ENCODE measurements around the gene TMEM255A. TPM values are rescaled to one million over a fixed set of nuclear protein-coding genes. Genes with fewer than 3 reads are reported as not detected.
A peak's percentile ranks its signal among the peaks of the same experiment; 100 is the strongest.

The TMEM255A gene
- total RNA-seq, 4 donors from 2014 or later = 0.13 to 4.0 (median 1.7) TPM

- H3K36me3 ChIP-seq = no peaks in the 10 kb centered on the region
- H3K4me1 ChIP-seq = peaks cover 0 to 27% (median 8%) of the 10 kb centered on the region in 3 donors
- no peak for DNase-seq
- H3K4me3 ChIP-seq = peak overlapping the region in 2 of 4 donors; percentile 46 to 65
- intact Hi-C loops (cut with DNase I) = no loop called here
- 56% methylated on average over 9 of the region's 12 CpGs; no CpG with 5 or more reads in 1 of the 2 donors for WGBS, 2 donors
- no peaks in the 10 kb centered on the region for H3K9me3 ChIP-seq
- peaks cover 0 to 30% (median 1%) of the 10 kb centered on the region in 4 donors for H3K27me3 ChIP-seq
- TF ChIP-seq CTCF (IDR thresholded peaks at IDR 0.05) (no peak), POLR2A (IDR thresholded peaks at IDR 0.05) (no peak)
- H3K27ac ChIP-seq = no peak overlapping the region
These were observed 2.7 kb downstream of the TMEM255A start for GRCh38 chrX:120308558-120308957.

- TF ChIP-seq CTCF (IDR thresholded peaks at IDR 0.05) = no peak
- TF ChIP-seq POLR2A (IDR thresholded peaks at IDR 0.05) = no peak
- peaks cover 0 to 30% (median 1%) of the 10 kb centered on the region in 4 donors for H3K27me3 ChIP-seq
- H3K4me3 ChIP-seq = no peak overlapping the region
- DNase-seq = no peak
- intact Hi-C loops (cut with DNase I) = no loop called here
- H3K9me3 ChIP-seq = no peaks in the 10 kb centered on the region
- WGBS, 2 donors = 59 to 72% methylated on average over 2 of the region's 2 CpGs
- no peak overlapping the region for H3K27ac ChIP-seq
- no peaks in the 10 kb centered on the region for H3K36me3 ChIP-seq
- H3K4me1 ChIP-seq = peaks cover 0 to 27% (median 8%) of the 10 kb centered on the region in 3 donors
These were observed 4.6 kb downstream of the TMEM255A start for GRCh38 chrX:120306630-120307029.

GRCh38 chrX:120305531-120306141, 5.6 kb downstream of the TMEM255A start:
- intact Hi-C loops (cut with DNase I) = no loop called here
- no peak for TF ChIP-seq CTCF (IDR thresholded peaks at IDR 0.05)
- no peak for TF ChIP-seq POLR2A (IDR thresholded peaks at IDR 0.05)
- Histone ChIP-seq H3K27me3 (peaks cover 0 to 23% (median 1%) of the 10 kb centered on the region in 4 donors), H3K36me3 (no peaks in the 10 kb centered on the region), H3K27ac (no peak overlapping the region), H3K4me1 (peaks cover 0 to 19% (median 4%) of the 10 kb centered on the region in 3 donors), H3K4me3 (no peak overlapping the region), H3K9me3 (no peaks in the 10 kb centered on the region)
- 50 to 86% methylated on average over 6 to 11 of the region's 11 CpGs for WGBS, 2 donors
- DNase-seq = no peak

GRCh38 chrX:120304256-120304655, 7.0 kb downstream of the TMEM255A start:
- WGBS, 2 donors = 71 to 76% methylated on average over 6 to 8 of the region's 8 CpGs
- TF ChIP-seq POLR2A (IDR thresholded peaks at IDR 0.05) (no peak), CTCF (IDR thresholded peaks at IDR 0.05) (no peak)
- H3K4me1 ChIP-seq = peaks cover 0 to 7% (median 4%) of the 10 kb centered on the region in 3 donors
- no peaks in the 10 kb centered on the region for H3K9me3 ChIP-seq
- H3K27me3 ChIP-seq = peaks cover 0 to 15% (median 1%) of the 10 kb centered on the region in 4 donors
- intact Hi-C loops (cut with DNase I) = no loop called here
- H3K27ac ChIP-seq = no peak overlapping the region
- H3K4me3 ChIP-seq = no peak overlapping the region
- no peak for DNase-seq
- H3K36me3 ChIP-seq = no peaks in the 10 kb centered on the region

- 41% methylated on average over 4 of the region's 4 CpGs; no CpG with 5 or more reads in 1 of the 2 donors for WGBS, 2 donors
- Histone ChIP-seq H3K36me3 (no peaks in the 10 kb centered on the region), H3K27ac (no peak overlapping the region), H3K4me3 (no peak overlapping the region), H3K4me1 (no peaks in the 10 kb centered on the region), H3K9me3 (no peaks in the 10 kb centered on the region), H3K27me3 (peaks cover 0 to 3% (median 0%) of the 10 kb centered on the region in 4 donors)
- intact Hi-C loops (cut with DNase I) = no loop called here
- TF ChIP-seq CTCF (IDR thresholded peaks at IDR 0.05) = no peak
- TF ChIP-seq POLR2A (IDR thresholded peaks at IDR 0.05) = no peak
- DNase-seq = no peak
These were observed 8.8 kb downstream of the TMEM255A start for GRCh38 chrX:120302434-120302833.
